HEK293 (cell line): ENCODE results near the gene BAHD1.

ENCODE experiments used
- ZBTB21 ChIP-seq: fragments of 450-650 bp; formaldehyde crosslinking; IDR thresholded peaks from 2 replicates; pipeline ENCODE4 v1.5.1; 2017; ENCODE audit warnings: missing biosample characterization, missing genetic modification characterization
- ZNF777 ChIP-seq: fragments of 450-650 bp; formaldehyde crosslinking; IDR thresholded peaks from 2 replicates; pipeline ENCODE4 v1.5.1; 2017; ENCODE audit warnings: missing biosample characterization, missing genetic modification characterization, borderline replicate concordance

DNA sequence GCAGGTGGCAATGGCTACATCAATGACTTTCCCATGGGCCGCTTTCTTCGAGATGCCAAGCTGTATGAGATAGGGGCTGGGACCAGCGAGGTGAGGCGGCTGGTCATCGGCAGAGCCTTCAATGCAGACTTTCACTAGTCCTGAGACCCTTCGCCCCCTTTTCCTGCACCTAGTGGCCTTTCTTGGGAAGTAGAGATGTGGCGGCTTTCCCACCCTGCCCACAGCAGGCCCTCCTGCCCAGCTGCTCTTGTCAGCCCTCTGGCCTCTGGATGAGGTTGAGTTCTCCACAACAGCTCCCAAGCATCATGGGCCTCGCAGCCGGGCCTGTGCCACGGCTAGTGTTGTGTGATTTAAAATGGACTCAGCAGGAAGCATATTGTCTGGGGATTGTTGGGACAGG is 22.6 kb upstream of the BAHD1 start:
- no peak for TF ChIP-seq ZNF777 (tag by site-specific recombination)
- TF ChIP-seq ZBTB21, result no peak
